ENCODE results near the gene PLPPR5.
"Not testable (repeated sequence)": the region's sequence is repeated elsewhere in the genome, so short reads cannot be mapped to it uniquely, and the experiment has no call there.

PLPPR5 gene

GRCh38 chr1:99004861-99005442 lies at the start of gene PLPPR5:
PLPPR5 (minus strand) TSS chr1:99004861; CDS start chr1:99004671, 190 bp downstream.
- DNase-seq (peak; percentile 21), ATAC-seq (peak; percentile 19)

- DNase-seq (no peak), ATAC-seq (no peak)
These were observed 47.1 kb upstream of the PLPPR5 start for GRCh38 chr1:99051611-99052283.

GRCh38 chr1:99049745-99050144 lies 45.1 kb upstream of the PLPPR5 start:
- ATAC-seq (no peak), DNase-seq (no peak)

- not testable (repeated sequence) for DNase-seq, ATAC-seq
These were observed 32.1 kb upstream of the PLPPR5 start for GRCh38 chr1:99036746-99037145.

- no peak for ATAC-seq
- no peak for DNase-seq
These were observed 13.7 kb upstream of the PLPPR5 start for GRCh38 chr1:99018313-99018712.

GRCh38 chr1:99017655-99018054 lies 13.0 kb upstream of the PLPPR5 start:
- no peak for ATAC-seq
- DNase-seq, result no peak

- no peak for ATAC-seq
- no peak for DNase-seq
These were observed 6.0 kb upstream of the PLPPR5 start for GRCh38 chr1:99010679-99011078.

- ATAC-seq, result no peak
These were observed 2.7 kb upstream of the PLPPR5 start for GRCh38 chr1:99007366-99007765.

GRCh38 chr1:99005537-99005942 lies 879 bp upstream of the PLPPR5 start:
- DNase-seq (no peak), ATAC-seq (no peak)

More at GRCh38 chr1:99007366-99007765, 2.7 kb upstream of the PLPPR5 start:
- no peak for DNase-seq

GRCh38 chr1:99004254-99004860 lies 304 bp downstream of the PLPPR5 start:
- DNase-seq (peak; percentile 23), ATAC-seq (peak; percentile 58)

GRCh38 chr1:99003581-99004253 lies 944 bp downstream of the PLPPR5 start:
- DNase-seq, result no peak
- no peak for ATAC-seq

GRCh38 chr1:98992844-98993243 lies 11.8 kb downstream of the PLPPR5 start:
- DNase-seq (no peak), ATAC-seq (no peak)

- peak; percentile 84 for ATAC-seq
- DNase-seq, result no peak
These were observed 13.3 kb downstream of the PLPPR5 start for GRCh38 chr1:98991127-98992012.

GRCh38 chr1:98989556-98989907 lies 15.1 kb downstream of the PLPPR5 start:
- DNase-seq (no peak), ATAC-seq (no peak)

- DNase-seq (no peak), ATAC-seq (no peak)
These were observed 15.6 kb downstream of the PLPPR5 start for GRCh38 chr1:98988904-98989555.

GRCh38 chr1:98985687-98986086 lies 19.0 kb downstream of the PLPPR5 start:
- no peak for DNase-seq
- no peak for ATAC-seq

GRCh38 chr1:98981917-98982513 lies 22.6 kb downstream of the PLPPR5 start:
- ATAC-seq (no peak), DNase-seq (no peak)

GRCh38 chr1:98979463-98979862 lies 25.2 kb downstream of the PLPPR5 start:
- no peak for DNase-seq
- ATAC-seq, result no peak

- DNase-seq (no peak), ATAC-seq (no peak)
These were observed 28.9 kb downstream of the PLPPR5 start for GRCh38 chr1:98975810-98976209.

- no peak for ATAC-seq
These were observed 29.5 kb downstream of the PLPPR5 start for GRCh38 chr1:98975113-98975512.

More at GRCh38 chr1:98975113-98975512, 29.5 kb downstream of the PLPPR5 start:
- no peak for DNase-seq

Data from stimulated activated naive CD8-positive, alpha-beta T cell treated with anti-CD3 and anti-CD28 coated beads, Interleukin-15, Interleukin-2, amounts not matched to agents 100 U/mL and 50 U/mL, for 24 hours (primary cell).